Adrenal gland (tissue), 5 donors: Measurements from ENCODE around the gene IL10.

Source experiments
- POLR2A ChIP-seq, 2 donors: fragments of 450-650 bp; IDR thresholded peaks; one replicate each; pipeline ENCODE4 v1.6.1; 2017; ENCODE audit warnings: antibody characterized with exemption in 2 of 2, mild to moderate bottlenecking in 2 of 2, moderate library complexity in 1 of 2
- TF ChIP-seq, protein P1 (sequence below), 6 experiments: fragments of 450-650 bp in 4 of 6; fragments of 200-600 bp in 2 of 6; sonication (generic) in 1 of 6; IDR thresholded peaks; 1 replicate in 5 of 6; 2 replicates in 1 of 6; pipeline versions ENCODE4 v1.5.1 to v1.8.0; 2016 to 2021; ENCODE audit warnings: antibody characterized with exemption in 6 of 6, mild to moderate bottlenecking in 2 of 6, moderate library complexity in 1 of 6
- donor health status: DM: no; HTN: no; CAD: no.

DNA sequence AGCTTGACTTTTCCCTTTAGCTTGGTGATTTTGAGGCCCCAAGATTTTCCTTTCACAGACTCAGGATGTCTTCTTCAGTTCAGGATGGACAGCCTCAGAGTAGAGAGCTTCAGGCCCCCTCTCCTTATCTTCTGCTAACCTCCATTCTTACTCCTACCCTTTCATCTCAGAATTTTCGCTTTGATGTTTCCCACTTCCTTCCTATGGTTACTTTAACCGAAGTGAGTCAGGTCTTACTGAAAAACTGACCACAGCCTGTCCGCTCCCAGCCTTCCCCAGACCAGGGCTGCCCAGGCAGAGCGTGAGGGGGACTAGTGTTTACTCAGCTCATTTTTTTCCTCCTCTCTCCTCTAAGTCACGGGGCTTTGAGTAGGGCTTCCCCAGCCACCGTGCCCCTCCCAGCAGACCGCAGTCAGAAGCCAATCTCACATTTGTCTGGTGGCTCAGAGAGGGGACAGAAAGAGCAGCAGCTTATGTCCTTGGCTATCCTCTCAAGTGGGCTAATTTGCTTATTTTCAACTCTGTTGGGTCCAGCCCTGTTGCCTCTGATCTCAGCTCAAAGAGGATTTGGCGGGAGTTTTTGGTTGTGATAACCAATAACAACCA is 5.9 kb downstream of the IL10 start:
- TF ChIP-seq, protein P1, sequence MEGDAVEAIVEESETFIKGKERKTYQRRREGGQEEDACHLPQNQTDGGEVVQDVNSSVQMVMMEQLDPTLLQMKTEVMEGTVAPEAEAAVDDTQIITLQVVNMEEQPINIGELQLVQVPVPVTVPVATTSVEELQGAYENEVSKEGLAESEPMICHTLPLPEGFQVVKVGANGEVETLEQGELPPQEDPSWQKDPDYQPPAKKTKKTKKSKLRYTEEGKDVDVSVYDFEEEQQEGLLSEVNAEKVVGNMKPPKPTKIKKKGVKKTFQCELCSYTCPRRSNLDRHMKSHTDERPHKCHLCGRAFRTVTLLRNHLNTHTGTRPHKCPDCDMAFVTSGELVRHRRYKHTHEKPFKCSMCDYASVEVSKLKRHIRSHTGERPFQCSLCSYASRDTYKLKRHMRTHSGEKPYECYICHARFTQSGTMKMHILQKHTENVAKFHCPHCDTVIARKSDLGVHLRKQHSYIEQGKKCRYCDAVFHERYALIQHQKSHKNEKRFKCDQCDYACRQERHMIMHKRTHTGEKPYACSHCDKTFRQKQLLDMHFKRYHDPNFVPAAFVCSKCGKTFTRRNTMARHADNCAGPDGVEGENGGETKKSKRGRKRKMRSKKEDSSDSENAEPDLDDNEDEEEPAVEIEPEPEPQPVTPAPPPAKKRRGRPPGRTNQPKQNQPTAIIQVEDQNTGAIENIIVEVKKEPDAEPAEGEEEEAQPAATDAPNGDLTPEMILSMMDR (IDR thresholded peaks at IDR 0.05) = no peak
- TF ChIP-seq POLR2A (IDR thresholded peaks at IDR 0.05) = no peak
